ENCODE data around the gene TIPIN.

TIPIN gene

GRCh38 chr15:66302489-66303278 lies 53.8 kb downstream of the TIPIN start:
- DNase-seq (ENCODE audit: low read depth), result no peak

- DNase-seq (ENCODE audit: low read depth), result no peak
Measured at GRCh38 chr15:66298803-66299251, 57.7 kb downstream of the TIPIN start.

GRCh38 chr15:66296186-66296585 lies 60.3 kb downstream of the TIPIN start:
- DNase-seq (ENCODE audit: low read depth), result no peak

- DNase-seq (ENCODE audit: low read depth), result peak; percentile 61
Measured at GRCh38 chr15:66294932-66295235, 61.6 kb downstream of the TIPIN start.

GRCh38 chr15:66294157-66294931 lies 62.1 kb downstream of the TIPIN start:
- DNase-seq (ENCODE audit: low read depth), result peak; percentile 93

GRCh38 chr15:66293419-66294156 lies 62.9 kb downstream of the TIPIN start, which contains the start of gene DIS3L:
Gene DIS3L (plus strand): TSS chr15:66293568. CDS start chr15:66293597, 29 bp downstream.
- peak; percentile 72 for DNase-seq (ENCODE audit: low read depth)

GRCh38 chr15:66292571-66293418 lies 63.7 kb downstream of the TIPIN start:
- no peak for DNase-seq (ENCODE audit: low read depth)

GRCh38 chr15:66291816-66292570 lies 64.5 kb downstream of the TIPIN start:
- DNase-seq (ENCODE audit: low read depth), result peak; percentile 51

- DNase-seq (ENCODE audit: low read depth), result no peak
Measured at GRCh38 chr15:66290518-66290917, 66.0 kb downstream of the TIPIN start.

GRCh38 chr15:66290007-66290406 lies 66.5 kb downstream of the TIPIN start:
- no peak for DNase-seq (ENCODE audit: low read depth)

- no peak for DNase-seq (ENCODE audit: low read depth)
Measured at GRCh38 chr15:66288551-66289185, 67.8 kb downstream of the TIPIN start.

- DNase-seq (ENCODE audit: low read depth), result no peak
Measured at GRCh38 chr15:66288093-66288492, 68.4 kb downstream of the TIPIN start.

- peak; percentile 46 for DNase-seq (ENCODE audit: low read depth)
Measured at GRCh38 chr15:66287461-66288057, 68.9 kb downstream of the TIPIN start.
